Stimulated activated CD8-positive, alpha-beta memory T cell treated with anti-CD3 and anti-CD28 coated beads, Interleukin-15, amount 100 ng/mL, for 4 hours (primary cell): ENCODE data around the gene OR51I2.

ENCODE experiments used
- DNase-seq, 2 donors: peaks; one replicate each; pipeline ENCODE4 v3.0.0-alpha.2; 2020; ENCODE audit warnings: low read depth in 2 of 2

The OR51I2 gene, protein sequence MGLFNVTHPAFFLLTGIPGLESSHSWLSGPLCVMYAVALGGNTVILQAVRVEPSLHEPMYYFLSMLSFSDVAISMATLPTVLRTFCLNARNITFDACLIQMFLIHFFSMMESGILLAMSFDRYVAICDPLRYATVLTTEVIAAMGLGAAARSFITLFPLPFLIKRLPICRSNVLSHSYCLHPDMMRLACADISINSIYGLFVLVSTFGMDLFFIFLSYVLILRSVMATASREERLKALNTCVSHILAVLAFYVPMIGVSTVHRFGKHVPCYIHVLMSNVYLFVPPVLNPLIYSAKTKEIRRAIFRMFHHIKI

DNA sequence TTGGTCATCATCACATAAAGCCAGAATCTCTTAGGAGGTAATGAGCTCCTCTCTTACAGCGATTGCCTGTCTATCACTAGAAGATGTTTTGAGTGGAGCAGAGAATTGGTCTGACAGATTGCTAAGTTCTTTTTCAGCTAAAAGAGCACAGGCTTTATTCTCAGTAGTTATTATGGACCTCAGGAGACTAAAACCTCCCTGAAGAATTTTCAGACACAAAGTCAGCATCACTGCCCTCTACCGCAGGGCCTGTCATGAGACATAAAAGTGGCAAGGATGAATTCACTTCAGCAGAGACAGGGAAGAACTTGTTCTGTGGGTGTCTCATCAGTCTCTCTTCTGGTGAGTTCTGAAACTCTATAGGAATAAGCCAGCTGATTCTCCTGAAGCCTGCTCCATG is at the start of gene OR51I2:
Gene OR51I2 (plus strand): TSS at position 301 of the 400 bp plus-strand sequence. CDS start 4,166 bp downstream, outside the sequence.
- DNase-seq, result no peak

DNA sequence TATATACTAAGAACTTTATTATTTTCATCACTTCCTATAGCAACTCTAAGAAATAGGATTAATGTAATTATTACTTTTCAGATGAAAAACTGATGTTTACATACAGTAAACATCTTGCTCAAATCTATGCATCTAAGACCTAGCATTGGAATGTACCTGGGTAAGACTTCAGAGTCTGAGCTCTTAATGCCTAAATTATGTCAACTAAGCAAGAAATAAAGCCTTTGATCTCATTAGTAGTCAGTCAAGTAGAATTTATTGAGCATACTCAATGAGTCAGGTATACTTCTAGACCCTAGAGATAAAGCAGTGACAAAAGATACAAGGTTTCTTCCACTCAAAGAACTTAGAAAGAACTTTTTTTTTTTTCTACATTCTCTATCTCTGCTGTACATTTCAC is 44.0 kb upstream of the OR51I2 start:
- DNase-seq, result no peak

DNA sequence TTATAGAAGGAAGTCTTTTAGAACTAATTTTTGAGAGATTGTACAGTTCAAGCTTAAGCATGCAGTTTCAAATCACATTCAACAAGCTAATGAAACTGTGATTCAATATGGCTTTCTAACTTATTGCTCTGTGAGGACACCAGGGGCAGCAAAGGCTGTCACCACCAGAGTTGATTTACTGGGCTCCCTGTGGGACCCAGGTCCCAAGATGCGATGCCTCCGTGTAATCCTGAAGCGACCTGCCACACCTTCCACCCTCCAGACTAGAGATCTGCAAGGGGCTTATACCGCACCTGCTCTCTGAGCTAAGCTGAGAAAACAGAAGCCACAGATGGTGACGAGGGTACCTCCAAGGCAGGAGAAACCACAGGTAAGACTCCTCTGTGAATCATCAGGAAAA is 28.1 kb upstream of the OR51I2 start:
- DNase-seq, result no peak

DNA sequence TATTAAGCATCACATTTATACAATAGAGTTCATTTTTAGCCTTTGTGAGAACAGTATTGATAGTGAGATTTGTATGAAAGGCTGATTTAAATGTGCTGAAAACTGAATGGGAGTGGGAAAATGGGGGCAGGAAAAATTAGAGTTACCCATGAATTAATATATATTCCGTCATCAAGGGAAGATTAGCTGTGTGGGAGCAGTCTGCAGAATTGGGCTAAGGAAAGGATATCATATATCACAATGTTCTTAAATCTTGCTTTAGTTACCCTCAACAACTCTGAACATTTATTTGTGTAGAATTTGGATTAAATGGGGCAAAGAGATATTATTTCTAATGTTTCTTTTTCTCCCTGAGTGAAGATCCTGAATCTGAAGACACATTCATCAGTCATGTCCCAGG is 27.3 kb upstream of the OR51I2 start, which contains the start of gene OR51Q1:
Gene OR51Q1 (plus strand): TSS at position 301 of the 400 bp plus-strand sequence. CDS start 90 bp downstream, at position 391.
- no peak for DNase-seq

DNA sequence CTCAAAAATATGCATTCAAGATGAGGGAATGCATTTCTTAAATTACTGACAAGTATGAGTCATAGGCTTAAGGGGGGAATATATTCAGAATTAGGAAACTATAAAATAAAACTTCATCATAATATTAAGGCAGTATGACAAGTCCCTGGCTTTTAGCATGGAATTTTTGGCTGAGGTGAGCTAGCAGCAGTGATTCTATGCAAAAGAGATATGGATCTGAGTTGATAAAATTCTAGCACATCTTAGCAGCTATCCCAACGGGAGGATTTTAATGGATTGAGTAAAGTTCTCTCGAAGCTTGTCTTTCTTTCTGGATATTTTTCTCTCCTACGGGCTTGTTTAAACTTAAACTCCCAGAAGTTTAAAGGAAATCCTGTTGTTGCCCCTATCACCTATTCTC is 26.0 kb upstream of the OR51I2 start:
- no peak for DNase-seq

DNA sequence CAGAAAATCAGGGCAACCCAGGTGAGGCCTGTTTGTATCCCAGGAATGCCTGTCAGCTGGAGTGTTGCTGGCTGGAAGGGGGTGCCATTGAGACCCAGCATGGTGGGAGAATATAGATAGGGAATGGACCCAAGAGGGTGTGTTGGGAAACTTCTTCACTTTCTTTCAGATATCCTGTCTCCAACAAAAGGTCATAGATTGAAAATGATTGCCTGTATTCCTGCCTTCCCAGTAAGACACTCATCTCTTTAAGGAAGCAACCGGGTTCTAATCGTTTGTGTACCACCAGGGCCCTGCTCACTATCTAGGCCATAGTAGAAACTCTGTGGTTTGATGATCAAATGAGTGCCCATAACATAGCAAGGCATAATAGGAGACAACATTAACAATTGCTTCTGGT is 7.7 kb upstream of the OR51I2 start, which contains the start of gene OR51I1:
Gene OR51I1 (minus strand): TSS at position 101 of the 400 bp plus-strand sequence. CDS start 0 bp downstream, at position 101.
- no peak for DNase-seq

DNA sequence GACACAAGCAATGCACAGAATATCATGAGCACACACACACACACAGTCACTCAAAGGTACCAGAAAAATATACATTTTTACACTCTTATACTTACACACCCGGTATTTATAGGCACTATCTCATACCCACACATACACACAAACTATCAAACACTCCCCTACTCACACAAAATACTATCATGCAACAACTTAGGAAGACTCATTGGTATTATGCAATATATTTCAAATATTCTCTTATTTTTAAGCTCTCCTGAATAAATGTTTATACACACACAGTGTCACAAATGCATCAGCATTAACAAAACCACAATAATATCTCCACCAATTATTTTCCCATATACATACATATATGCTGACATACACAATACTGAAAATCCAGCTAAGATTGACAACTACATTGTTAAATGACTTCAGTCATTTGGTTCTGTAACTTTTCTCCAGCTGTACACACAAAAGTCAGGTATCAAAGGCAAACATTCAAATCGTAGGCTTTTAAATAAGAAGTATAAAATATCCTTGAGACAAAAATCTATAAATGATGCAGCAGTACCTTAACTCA is 5.2 kb upstream of the OR51I2 start:
- no peak for DNase-seq

DNA sequence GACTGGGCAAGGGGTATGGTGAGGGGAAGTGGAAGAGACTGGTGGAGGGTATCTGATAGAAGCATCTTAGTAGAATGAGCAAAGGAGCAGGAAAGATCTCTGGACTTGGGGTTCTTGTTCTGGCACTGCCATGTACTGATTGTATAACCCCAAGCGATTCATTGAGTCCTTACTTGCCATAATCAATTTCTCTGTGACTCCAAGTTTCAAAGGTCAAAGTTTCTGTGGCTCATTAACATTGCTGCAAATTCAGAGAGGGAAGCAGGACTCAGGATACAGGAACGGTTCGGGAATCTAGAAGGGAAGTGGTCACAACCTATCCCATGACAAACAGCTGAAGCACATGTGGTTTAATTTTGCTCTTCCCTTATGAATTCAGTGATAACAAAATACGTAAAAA is 309 bp downstream of the OR51I2 start:
- DNase-seq, result no peak

DNA sequence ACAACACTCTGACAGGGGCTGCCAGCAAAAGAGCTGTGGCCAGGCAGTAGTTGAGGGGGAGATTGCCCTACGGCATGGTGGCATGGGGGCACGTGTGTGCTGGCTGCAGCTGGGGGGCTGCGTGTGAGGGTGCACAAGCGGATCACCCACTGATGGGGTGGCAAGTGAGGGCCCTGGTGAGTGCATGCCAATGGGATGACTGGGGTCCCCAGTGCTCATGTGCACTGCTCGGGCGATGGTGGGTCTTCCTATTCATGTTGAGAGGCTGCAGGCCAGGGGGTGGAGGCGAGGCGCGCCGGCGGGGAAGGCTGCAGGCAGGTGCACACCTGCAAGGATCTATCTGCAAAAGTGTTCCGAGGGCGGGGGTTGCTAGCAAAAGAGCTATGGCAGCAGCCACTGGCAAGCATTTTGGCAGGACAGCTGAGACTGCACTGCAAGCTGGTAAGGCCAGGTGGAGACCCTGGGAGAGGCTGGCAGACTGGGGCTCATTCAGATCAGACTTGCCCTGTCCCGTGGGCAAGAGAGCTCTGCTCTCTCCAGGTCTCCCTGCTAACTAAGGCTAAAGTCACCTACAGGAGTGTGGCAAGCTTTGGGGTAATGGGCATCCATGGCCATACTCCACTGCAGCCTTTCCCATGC is 12.0 kb downstream of the OR51I2 start:
- no peak for DNase-seq

DNA sequence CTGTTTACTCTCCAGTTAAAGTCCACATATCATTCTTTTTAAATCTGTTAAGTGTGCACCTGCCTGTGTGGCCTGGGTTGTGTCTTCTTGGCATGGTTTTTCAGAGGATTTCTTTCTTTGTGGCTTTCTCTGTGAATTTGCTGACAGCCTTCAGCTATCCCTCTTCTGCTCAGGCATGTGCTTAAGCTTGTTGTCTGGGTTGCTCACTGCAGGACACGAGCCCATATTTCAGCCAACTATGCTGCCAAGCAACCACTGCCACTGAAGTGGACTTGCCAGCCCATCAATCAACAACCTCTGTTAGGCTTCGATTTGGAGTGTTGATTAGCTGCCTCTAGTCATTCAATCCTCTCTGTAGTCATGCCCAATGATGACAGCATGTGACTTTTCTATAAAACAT is 18.4 kb downstream of the OR51I2 start:
- no peak for DNase-seq

DNA sequence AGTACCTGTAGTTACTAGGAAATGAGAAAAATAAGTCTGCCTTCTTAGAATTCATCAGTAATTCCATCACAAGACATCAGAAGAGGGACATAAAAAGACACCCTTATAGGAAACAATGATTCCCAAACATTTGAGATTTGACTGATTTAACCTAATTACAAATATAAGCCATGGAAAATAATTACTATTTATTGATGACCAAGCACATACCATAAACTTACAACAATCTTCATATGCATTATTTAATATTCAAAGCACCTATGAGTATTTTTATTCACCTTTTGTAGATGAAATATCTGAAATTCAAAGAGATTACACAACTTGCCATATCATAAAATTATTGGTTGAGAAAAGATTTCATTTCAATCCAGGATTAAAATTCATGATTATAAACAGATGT is 24.8 kb downstream of the OR51I2 start:
- no peak for DNase-seq

DNA sequence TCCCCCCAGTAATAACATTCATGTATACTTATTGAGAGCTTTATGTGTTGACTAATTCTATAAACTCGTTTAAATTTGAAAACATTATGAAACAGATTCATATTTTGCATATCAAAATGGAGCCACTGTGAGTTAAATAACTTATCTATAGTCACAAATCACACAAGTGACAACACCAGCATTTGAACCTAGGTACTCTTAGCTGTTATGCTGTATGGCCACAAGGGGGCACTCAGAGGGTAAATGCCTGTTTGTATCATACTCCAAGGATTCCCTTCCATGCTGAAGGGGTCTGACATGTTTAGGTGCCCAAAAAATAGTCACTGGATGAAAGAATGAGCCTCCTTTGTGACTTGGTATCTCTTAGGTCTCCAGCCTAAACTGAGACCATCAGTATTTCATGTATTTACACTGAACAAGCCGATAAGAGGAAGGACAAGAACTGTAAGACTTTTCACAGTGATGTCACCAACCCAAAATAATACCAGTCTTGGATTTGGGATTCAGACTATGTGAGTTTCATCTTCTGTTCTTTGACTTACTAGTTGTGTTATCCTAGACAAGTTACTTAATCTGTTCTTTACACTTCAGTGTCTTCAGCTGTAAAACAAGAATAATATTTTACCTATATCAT is 27.2 kb downstream of the OR51I2 start:
- no peak for DNase-seq

DNA sequence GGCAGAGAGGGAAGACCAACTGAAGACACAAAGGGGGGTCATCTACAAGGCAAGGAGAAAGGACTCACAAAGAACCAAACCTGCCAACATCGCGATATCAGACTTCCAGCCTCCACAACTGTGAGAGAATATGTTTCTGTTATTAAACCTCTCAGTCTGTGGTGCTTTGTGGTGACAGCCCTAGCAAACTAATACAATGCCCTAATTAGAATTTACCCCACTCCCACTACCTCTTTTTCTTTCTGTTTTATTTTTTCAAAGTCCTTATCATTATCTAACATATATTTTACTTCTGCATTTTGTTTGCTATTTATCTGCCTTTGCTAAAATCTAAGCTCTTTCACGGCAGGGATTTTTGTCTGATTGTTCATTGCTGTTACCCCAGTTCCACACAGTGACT is 36.9 kb downstream of the OR51I2 start:
- DNase-seq, result no peak

DNA sequence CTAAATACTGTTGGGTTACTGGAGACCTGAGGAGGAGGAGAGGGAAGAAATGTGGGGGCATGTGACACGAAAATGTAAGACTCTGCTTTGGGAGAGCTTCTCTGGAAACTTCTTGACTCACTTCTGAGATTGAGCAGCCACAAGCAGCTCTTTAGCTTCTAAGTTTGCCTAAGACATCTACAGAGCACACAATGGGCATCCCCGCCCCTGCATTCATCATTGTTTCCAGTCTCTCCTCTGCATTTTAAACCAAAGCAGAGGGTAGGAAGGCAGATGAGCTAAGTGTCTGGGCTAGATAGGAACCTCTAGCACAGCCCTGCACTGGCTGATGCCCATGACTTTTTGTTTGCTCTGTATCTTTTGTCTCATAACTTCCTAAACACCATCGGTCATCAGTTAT is 37.3 kb downstream of the OR51I2 start:
- no peak for DNase-seq

DNA sequence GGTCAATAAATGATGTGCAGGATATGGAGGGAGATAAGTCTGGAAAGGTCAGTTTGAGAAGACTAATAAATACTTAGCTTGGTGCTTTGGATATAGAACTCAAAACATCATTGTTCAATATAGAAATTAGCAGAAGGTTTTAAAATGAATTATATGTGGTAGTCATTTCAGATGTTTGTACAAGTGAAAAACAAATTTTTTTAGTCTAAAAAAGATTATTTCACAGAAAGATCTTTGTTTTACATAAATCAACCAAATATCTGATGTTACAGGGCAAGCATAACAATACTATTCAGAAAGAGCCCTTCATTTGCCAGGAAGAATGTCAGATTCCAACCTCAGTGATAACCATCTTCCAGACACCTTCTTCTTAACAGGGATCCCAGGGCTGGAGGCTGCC is 39.3 kb downstream of the OR51I2 start, which contains the start of gene OR52D1:
Gene OR52D1 (plus strand): TSS at position 301 of the 400 bp plus-strand sequence. CDS start 22 bp downstream, at position 323.
- DNase-seq, result no peak

DNA sequence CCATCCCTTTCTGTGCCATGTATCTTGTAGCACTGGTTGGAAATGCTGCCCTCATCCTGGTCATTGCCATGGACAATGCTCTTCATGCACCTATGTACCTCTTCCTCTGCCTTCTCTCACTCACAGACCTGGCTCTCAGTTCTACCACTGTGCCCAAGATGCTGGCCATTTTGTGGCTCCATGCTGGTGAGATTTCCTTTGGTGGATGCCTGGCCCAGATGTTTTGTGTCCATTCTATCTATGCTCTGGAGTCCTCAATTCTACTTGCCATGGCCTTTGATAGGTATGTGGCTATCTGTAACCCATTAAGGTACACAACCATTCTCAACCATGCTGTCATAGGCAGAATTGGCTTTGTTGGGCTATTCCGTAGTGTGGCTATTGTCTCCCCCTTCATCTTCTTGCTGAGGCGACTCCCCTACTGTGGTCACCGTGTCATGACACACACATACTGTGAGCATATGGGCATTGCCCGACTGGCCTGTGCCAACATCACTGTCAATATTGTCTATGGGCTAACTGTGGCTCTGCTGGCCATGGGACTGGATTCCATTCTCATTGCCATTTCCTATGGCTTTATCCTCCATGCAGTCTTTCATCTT is 39.8 kb downstream of the OR51I2 start:
- DNase-seq, result no peak

DNA sequence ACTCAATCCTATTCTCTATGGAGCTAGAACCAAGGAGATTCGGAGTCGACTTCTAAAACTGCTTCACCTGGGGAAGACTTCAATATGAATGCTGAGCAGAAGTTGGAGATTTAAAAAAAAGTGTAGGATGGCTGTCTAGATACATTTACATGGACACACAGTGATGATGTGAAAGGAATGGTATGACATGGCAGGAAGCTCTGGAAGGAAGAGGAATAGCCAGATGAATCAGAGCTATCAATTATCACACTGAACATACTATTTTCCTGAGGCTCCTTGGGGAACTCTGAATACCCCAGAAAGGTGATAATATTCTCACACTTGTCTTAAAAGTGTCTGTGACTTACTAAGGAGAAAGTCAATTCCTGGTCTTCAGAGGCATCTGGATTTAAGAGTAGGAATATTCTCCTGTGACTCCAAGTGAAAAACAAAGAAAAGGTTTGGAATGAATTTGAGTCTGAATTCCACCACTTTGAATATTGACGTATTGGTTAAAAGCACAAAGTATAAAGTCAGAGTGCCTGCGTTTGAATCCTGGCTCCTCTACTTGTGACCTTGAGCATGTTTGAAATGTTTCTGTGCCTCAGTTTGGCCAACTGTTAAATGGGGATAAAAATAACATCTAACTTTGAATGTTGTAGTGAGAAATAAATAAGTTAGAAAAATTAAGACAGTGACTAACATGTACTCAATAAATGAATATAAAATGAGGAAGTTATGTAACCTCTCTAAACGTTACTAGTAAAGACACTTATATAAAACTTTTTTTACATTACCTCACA is 40.6 kb downstream of the OR51I2 start:
- no peak for DNase-seq

DNA sequence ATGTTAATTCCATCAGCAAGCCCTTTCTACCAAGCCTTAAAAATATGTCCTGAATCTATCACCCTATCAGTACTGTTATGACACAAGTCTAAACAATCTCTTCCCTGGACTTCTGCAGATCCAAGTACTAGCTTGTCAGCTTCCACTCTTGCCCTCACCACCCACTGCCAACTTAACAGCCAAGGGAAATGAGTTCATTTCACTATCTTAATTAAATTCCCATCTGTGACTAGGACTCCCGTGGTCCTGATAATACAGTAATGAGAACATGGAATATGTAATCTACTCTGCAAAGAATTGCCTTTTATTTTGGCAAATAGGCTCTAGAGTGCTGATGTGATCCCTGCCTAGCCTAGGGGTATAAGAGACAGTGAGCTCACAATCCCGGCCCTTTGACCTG is 50.5 kb downstream of the OR51I2 start:
- no peak for DNase-seq

DNA sequence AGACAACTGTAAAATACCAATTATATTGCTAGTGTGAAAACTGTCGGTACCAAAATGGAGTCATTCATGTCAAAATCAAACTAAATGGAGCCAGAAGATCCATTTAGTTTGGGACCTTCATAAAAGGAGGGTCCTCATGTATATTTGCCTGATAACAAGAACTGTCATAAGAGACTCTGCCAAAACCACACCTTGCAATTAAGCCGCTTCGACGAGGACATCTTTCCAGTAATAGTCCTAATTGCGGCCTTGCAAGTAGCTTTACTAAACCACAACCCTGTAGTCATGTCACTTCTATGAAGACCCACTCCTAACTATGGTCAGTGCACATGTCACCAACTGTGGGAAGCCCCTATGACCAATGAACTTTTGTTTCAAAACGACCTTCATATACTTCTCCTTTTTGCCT is 51.3 kb downstream of the OR51I2 start:
- DNase-seq, result no peak

DNA sequence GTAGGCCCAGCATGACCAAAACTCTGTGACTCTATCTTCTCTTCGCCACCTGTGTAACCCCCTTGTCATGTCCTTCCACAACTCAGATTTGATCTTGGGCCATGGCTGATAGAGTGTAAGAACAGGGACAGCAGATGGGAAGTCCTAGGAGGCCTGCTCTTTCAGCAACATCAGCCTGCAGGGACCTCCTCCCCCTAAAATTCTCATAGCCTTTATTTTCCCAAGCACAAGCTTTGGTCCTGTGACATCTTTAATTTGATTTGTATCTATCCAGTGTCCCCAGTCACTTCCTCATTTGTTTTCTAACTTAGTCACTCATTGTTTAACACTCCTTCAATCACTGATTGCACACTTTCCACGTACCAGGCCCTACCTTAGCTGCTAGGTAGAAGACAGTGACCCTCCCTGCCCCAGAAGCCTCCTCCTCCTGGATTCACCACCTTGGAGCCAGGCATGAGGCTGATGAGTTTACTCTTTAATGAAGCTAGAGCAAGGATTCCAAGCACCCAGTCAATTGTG is 55.3 kb downstream of the OR51I2 start:
- no peak for DNase-seq
